Neutrophil (primary cell): ENCODE results near the gene TRIM66.

Experiments used
- H3K27ac ChIP-seq: fragments of 200-600 bp; sonication (generic); 2 replicates; pipeline ENCODE4 v1.5.1; 2016; ENCODE audit warnings: mild to moderate bottlenecking, moderate library complexity
- H3K27me3 ChIP-seq: fragments of 200-600 bp; sonication (generic); 2 replicates; pipeline ENCODE4 v1.6.0; 2016; ENCODE audit warnings: mild to moderate bottlenecking
- H3K36me3 ChIP-seq: fragments of 200-600 bp; sonication (generic); 2 replicates; pipeline ENCODE4 v1.5.1; 2017
- H3K4me1 ChIP-seq, 2 experiments: fragments of 200-600 bp in 1 of 2; sonication (generic) in 1 of 2; 1 replicate in 1 of 2; 2 replicates in 1 of 2; pipeline versions ENCODE4 v1.5.1 to v1.6.1; 2013 to 2016; ENCODE audit warnings: low read depth in 1 of 2, low read length in 1 of 2, mild to moderate bottlenecking in 1 of 2, moderate library complexity in 1 of 2; ENCODE audit not compliant: control insufficient read depth in 1 of 2, insufficient read depth in 1 of 2
- H3K4me3 ChIP-seq, 2 experiments: fragments of 200-600 bp in 1 of 2; sonication (generic) in 1 of 2; 1 replicate in 1 of 2; 2 replicates in 1 of 2; pipeline ENCODE4 v1.5.1; 2013 to 2016; ENCODE audit warnings: low read depth in 1 of 2, low read length in 1 of 2, mild to moderate bottlenecking in 1 of 2, moderate library complexity in 1 of 2
- H3K9me3 ChIP-seq: fragments of 200-600 bp; sonication (generic); 2 replicates; pipeline ENCODE4 v1.5.1; 2016
- CTCF ChIP-seq: fragments of 200-600 bp; sonication (generic); IDR thresholded peaks from 2 replicates; pipeline ENCODE4 v1.5.1; 2016; ENCODE audit warnings: antibody characterized with exemption

The TRIM66 gene

GRCh38 chr11:8699903-8700302 is 17.4 kb upstream of the TRIM66 start:
- H3K36me3 ChIP-seq, result no peaks in the 10 kb centered on the region

GRCh38 chr11:8698917-8699441 is 16.5 kb upstream of the TRIM66 start:
- Histone ChIP-seq H3K27me3 (no peaks in the 10 kb centered on the region), H3K36me3 (no peaks in the 10 kb centered on the region), H3K4me1 (peaks cover 2 to 14% of the 10 kb centered on the region in 2 experiments), H3K9me3 (no peaks in the 10 kb centered on the region), H3K4me3 (no peak overlapping the region), H3K27ac (no peak overlapping the region)
- TF ChIP-seq CTCF, result no peak

More at GRCh38 chr11:8699903-8700302, 17.4 kb upstream of the TRIM66 start:
- no peak overlapping the region for H3K27ac ChIP-seq
- no peak overlapping the region for H3K4me3 ChIP-seq
- H3K9me3 ChIP-seq, result no peaks in the 10 kb centered on the region
- no peaks in the 10 kb centered on the region for H3K27me3 ChIP-seq
- peaks cover 11 to 23% of the 10 kb centered on the region in 2 experiments for H3K4me1 ChIP-seq
- TF ChIP-seq CTCF, result no peak

- Histone ChIP-seq H3K4me3 (no peak overlapping the region), H3K36me3 (no peaks in the 10 kb centered on the region), H3K27ac (no peak overlapping the region), H3K9me3 (no peaks in the 10 kb centered on the region), H3K4me1 (peaks cover 0 to 13% of the 10 kb centered on the region in 2 experiments), H3K27me3 (no peaks in the 10 kb centered on the region)
- TF ChIP-seq CTCF, result no peak
Measured at GRCh38 chr11:8698379-8698851, 15.9 kb upstream of the TRIM66 start.

GRCh38 chr11:8697054-8697453 is 14.6 kb upstream of the TRIM66 start:
- Histone ChIP-seq H3K36me3 (no peaks in the 10 kb centered on the region), H3K4me1 (peaks cover 0 to 13% of the 10 kb centered on the region in 2 experiments), H3K9me3 (no peaks in the 10 kb centered on the region), H3K4me3 (no peak overlapping the region), H3K27me3 (no peaks in the 10 kb centered on the region), H3K27ac (no peak overlapping the region)
- no peak for TF ChIP-seq CTCF

- Histone ChIP-seq H3K27me3 (no peaks in the 10 kb centered on the region), H3K4me3 (no peak overlapping the region), H3K4me1 (peaks cover 8 to 11% of the 10 kb centered on the region in 2 experiments), H3K36me3 (no peaks in the 10 kb centered on the region), H3K27ac (no peak overlapping the region), H3K9me3 (no peaks in the 10 kb centered on the region)
- TF ChIP-seq CTCF, result no peak
Measured at GRCh38 chr11:8694137-8694536, 11.7 kb upstream of the TRIM66 start.
